GM18526 (cell line): ENCODE data around the gene RPL35A.
A peak's percentile ranks its signal among the peaks of the same experiment; 100 is the strongest.

ENCODE experiments used
- POLR2A ChIP-seq: IDR thresholded peaks from 3 replicates; pipeline ENCODE4 v1.6.1; 2011; ENCODE audit not compliant: insufficient read length; ENCODE audit errors: extremely low read depth

Gene RPL35A

DNA sequence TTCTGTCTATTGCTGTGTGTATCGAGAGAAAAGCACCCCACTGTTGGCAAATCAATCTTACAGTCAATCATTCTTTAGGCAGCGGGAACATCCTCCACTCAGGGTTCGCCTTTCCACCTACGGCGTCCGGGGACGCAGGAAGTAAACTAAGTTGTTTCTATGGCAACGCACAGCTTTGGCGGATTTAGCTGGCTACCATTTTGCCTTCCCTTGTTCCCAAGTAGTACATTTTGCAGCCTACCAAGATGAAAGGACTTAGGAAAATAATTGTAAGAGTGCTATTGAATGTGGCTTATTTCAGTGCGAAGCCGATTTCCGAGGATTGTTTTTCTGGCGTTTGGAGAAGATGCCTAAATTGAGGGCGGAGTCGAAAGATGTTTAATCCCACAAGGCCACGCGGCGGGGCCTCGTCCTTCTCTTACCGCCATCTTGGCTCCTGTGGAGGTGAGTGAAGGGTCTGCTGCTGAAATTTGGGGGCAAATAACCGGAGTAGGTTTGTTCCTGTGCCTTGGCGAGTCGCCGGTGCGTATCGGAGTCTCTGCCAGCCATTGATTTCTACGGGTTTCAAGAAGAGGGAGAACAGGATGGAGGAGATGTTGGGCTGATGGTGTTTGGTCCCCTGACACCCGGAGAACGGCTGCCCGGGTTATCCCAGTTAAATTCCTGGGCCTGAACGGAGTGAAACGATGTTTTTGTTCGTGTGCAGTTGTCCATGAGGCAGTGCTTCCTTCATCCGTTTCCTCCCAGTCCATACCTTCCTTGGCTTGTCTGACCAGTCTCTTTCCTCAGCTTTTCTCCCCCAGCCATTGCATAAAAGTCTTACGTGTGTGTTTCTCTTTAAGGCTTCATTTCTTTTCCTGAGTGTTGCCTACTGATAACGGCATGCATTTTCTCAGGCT, at the start of gene RPL35A:
Gene RPL35A (plus strand): TSS at position 413 of the 899 bp plus-strand sequence. CDS start 778 bp downstream, outside the sequence.
- TF ChIP-seq POLR2A = peak; percentile 94

DNA sequence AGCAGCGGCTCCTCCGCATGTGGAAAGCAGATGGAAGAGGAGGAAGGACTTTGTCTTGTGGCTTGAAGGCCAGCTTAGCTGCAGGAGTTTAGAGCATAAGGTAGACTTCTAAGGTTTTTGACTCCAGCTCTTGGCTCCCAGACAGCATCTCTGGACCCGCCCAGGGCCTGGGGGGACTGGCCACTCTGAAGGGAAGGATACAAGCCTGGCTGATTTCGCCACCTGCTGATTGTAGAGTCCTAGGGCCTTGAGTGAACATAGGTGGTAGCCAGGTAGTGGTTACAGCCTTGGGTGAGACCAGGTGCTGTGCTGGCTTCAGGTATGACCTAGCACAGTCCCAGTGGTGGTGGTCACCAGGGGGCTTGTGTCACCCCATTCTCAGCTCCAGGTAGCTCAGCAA, 48.4 kb upstream of the RPL35A start:
- no peak for TF ChIP-seq POLR2A

DNA sequence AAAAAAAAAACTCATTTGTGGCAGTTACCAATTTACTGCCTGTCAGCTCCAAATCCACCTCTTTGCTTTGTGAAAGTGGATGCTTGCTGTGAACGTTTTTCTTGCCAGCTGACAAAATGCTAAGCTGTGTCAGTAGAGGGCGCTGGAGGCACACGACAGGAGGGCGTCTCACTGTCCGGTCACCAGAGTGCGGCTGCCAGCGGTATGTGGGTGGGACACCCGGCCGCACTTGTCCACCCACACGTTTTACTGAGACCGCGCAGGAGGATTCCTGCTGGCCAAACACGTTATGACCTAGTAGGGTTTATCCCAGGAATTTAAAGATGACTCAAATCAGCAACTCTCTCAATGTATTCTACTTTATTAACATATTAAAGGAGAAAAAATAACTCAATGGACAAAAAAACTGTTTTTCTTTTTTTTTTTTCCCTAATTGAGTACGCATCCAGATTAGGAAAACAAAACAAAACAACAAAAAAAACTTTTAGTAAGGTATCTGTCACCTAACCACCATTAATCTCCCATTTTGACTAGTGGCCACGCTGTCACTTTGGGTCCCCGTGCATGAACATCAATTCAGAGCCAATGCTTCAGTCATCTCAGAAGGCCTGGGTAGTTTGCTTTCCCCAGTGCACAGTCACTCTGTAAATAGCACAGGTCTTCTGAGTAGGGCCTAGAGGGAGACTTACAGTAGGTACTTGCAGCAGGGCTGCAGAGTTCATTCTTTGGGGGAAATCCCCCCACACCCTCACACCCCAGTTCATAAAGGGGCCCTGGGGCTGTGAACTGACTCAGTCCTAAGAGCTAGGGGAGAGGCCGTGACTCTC, 43.8 kb upstream of the RPL35A start:
- no peak for TF ChIP-seq POLR2A

DNA sequence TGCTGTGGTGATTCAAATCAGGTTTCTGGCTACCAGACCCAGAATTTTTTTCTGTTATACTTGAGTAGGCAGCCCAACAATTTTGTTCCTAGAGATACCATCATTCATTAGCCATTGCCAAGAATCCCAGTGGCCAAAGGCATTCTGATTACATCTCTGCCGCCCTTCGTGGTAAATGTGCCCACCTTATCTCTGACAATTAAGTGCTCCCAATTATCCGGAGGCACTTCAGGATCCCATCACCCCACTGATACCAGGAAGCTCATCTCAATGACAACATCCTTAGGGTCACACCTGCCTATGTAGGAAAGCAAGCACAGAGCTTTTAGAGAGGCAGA, 43.2 kb upstream of the RPL35A start:
- TF ChIP-seq POLR2A = no peak

DNA sequence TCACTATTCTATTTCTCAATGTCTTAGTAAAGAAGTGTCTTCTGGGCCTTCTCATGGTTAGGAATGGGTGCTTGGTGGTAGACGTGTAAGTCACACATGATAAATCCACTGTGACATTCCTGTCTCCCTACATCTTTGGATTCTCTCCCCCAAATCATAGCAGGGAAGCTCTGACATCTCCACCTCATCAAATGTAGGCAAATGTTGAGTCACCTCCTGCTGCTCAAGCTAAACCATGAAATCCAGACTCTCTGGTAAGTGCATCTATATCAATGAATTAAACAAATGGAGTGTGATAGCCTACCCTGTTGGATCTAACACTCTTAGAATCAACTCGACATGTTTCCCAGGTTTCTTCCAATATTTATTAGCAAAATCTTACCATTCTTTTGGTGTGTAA, 42.8 kb upstream of the RPL35A start:
- no peak for TF ChIP-seq POLR2A

DNA sequence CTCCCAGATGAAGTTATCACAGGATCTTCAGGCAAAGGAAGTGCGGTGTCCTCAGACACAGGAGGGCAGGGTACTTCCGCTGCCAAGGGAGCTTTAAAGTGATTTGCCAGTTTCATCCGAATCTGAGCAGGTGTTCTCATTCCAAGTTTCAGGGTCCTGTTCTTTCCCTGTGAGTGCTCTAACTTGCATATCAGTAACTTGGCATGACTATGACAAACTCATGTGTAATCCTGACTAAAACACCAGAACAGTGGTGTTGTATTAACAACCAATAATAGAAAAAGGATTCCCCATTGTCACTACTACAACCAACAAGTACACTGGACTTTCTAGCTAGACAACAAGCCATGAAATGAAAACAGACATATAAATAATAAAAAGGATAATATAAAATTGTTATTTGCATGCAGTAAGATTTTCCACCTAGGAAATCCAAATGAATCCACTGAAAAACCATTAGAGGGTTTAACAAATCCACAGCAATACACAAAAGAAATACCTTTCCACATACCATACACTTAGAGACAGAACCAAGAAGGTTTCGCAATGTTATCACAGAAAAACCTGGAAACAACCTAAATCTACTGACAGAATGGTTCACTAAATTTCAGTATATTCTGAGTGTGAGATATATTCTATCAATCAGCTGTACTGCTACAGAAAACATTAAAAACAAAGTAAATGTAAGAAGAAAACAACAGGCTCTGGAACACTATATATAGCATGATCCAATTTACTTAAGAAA, 40.9 kb upstream of the RPL35A start:
- no peak for TF ChIP-seq POLR2A

DNA sequence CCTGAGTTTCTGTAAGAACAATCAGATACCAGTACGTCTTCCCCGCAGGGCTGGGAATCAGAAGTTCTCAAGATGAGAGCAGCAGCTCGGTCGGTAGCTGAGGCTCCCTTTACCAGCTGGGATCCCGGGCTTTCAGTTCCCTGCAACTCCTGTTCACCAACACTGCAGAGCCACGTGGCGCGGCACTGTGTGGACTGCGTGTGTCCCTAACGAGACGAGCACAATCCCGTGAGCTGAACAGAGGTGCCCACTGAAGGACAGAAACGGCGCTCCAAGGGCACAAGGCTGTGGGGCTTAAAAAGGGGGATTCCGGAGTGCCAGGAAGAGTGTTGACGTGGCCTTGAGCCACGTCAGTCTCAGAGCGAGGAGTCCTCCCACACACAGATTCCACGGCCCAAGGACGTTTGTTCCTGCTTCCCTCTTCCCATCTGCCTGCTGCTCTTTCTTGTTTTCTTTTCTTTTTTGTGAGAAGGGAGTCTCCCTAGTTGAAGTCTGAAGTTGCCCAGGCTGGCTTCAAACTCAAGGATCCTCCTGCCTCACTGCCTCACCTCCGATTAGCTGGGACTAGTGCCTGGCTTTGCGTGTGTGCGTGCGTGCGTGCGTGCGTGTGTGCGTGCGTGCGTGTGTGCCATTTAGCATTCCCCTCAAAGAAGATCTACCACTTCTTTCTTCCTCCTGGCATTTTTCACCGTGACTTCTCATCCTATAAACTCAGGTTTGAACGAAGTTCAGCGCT, 37.1 kb upstream of the RPL35A start:
- TF ChIP-seq POLR2A = no peak

DNA sequence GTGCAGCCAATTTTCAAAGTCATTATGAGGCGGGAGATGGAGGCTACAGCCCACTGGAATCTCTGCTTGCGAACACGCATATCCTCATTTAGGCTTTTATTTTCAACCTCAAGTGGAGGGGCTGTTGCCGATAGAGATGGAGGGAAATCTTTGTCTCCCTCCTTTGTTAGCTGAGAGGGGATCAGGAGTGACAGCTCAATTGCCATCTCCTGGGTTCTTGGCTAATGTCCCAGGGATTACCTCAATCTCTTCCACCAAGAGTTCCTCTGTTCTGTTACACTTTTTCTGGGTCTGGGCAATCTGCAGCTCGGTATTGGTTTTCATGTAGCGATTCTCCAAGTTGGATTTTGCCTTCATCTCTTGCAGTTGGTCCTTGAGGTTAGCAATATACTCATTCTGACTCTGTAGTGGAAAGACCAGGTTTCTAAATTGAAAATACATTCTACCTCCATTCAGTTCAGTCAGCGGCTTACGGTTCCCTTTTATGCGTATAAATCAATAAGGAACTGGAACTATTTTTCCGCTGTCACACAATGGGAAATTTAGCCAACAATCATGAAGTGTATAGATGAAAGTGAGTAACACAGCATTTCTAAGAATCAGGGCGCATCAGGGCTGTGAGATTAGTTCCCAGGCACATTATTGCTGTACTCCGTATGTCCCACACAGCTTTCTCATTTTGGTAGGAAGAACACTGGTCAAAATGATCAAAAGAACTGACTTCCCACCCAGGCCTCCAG, 36.2 kb upstream of the RPL35A start:
- no peak for TF ChIP-seq POLR2A

DNA sequence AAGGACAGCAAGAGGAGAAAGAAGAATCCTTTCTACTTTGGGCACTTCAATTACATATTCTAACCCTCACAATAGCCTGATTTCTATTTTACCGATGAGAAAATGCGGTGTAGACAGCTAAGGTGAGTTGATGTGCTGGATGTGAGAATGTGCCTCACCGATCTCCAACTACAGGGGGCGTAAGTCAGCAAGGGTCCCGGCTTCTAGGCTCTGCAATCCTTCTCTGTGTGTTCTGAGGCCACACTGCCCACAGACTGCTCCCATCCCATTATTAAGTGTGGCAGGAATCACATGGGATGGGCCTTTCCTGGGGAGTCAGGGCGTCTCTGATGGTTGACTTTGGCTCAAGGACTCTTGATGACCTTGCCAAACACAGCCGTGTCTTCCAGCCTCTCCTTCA, 23.6 kb upstream of the RPL35A start:
- TF ChIP-seq POLR2A = no peak

DNA sequence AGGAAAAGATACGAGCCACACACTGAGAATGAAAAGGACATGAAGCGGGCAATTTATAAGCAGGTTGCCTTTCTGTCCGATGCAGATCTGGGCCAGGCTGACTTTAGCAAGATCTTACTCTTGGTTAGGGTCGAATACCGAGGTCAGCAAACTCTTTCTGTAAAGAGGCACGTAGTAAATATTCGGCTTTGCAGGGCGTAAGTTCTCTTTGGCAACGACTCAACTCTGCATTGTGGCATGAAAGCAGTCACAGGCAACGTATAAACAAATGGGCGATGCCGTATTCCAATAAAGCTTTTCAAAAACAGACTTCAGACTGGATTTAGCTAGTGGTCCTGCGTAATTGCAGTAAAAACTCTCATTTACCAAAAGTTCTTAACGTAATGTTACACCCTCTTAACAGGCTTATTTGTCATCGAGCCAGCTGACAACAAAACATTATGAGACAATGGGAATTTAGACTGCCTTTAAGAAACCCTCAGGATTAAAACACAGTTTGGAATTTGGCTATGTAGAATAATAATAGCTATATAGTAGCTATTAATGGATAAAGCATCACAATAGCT, 13.1 kb upstream of the RPL35A start:
- no peak for TF ChIP-seq POLR2A

DNA sequence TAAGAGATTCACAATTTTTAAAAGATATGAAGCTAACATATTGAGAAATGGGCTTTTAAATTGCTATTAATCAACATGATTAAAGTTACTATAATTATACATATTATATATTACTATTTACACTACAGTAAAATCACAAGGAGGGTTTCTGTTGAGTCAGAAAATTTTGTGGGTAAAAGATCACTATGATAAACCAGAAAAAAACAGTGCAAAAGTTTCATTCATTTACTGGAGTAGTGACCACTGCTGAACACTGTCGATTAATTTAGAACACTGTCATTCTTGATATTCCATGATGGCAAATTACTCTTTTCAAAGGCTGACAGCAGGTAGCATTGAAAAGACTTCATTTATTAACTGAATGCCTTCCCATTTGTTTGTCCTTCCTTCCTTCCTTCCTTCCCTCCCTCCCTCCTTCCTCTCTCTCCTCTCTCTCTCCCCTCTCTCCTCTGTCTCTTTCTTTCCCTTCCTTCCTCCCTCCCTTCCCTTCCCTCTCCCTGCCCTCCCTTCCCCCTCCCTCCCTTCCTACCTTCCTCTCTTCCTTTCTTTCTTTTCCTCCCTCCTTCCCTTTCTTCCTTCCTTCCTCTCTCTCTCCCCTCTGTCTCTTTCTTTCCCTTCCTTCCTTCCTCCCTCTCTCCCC, 9.1 kb upstream of the RPL35A start:
- TF ChIP-seq POLR2A = no peak

DNA sequence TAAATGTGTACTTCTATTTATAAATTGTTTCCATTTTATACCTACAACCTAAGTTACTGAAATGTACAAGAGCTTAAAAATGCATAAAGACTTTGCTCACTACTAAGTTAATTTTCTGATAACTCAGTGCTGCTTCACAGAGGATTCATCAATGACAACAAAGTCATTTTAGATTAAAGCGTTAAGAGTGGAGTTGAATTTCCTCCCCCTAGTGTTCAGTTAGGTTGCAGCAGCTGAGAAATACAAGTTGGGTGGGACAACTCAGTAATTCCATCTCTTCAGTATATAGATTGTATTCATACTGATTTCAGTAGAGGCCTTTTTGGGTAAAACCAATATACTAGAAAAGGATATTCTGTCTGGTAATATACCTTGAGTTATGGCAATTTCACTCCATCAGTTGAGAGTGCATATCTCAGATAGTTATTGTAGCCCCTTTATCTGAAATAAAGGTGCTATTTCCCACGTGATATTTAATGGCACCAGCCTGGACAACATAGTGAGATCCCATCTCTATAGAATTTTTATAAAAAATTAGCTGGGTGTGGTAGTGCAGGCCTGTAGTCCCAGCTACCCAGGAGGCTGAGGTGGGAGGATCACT, 6.9 kb upstream of the RPL35A start:
- no peak for TF ChIP-seq POLR2A

DNA sequence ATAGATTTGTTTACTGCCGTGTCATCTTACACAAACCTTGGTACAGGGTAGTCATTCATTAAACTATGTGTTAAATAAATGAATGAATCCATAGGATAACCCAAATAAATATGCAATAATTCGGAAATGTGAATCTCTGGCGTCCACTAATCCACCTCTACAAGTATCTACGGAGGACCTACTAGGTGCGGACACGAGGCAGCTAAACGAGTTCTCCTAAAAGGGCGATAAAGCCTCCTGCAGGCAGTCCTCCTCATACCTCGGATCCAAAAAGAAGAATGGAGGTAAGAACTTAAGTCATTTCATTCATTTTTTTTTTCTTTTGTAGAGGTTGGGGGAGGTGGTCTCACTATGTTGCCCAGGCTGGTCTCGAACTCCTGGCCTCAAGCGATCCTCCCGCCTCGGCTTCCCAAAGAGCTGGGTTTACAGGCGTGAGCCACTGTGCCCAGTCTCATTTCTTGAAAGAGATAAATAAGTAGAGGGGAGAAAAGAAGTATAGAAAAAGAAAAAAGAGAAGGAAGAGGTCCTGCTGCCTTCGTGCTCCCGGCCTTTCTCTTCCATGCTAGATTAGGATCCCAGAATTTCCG, 706 bp upstream of the RPL35A start:
- no peak for TF ChIP-seq POLR2A

DNA sequence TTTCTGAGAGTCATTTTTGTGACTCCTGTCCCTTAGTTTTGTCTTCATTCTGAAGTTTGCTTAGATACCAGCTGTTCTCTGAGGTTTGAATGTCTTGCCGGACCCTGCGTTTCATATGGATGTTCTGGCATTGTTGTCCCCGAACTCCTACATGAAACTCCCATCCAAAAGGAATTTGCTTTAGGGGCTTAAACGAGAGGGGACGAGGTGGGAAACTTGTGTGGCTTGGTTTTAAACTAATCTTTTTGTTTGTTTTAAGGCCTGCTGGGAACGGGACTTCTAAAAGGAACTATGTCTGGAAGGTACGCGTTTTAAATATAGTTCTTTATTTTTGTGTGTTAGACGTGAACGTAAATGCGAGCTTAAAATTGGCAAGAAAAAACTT, 679 bp downstream of the RPL35A start:
- TF ChIP-seq POLR2A = no peak
